GM12892 (cell line): ENCODE measurements around the gene TMEM253. TPM values are rescaled to one million over a fixed set of nuclear protein-coding genes. Genes with fewer than 3 reads are reported as not detected.

ENCODE experiments used
- DNase-seq: peaks from one replicate; pipeline ENCODE4 v3.0.0; 2011; ENCODE audit not compliant: insufficient read length
- FAIRE-seq: peaks from 2 replicates; lab custom pipeline; 2011; peaks lifted over from hg19 to GRCh38; lab: Jason Lieb, UNC
- POLR2A ChIP-seq: IDR thresholded peaks from 2 replicates; pipeline ENCODE4 v1.6.1; 2011; ENCODE audit warnings: low read depth, low read length, control low read depth
- POLR2AphosphoS5 ChIP-seq: IDR thresholded peaks from 2 replicates; pipeline ENCODE4 v1.6.1; 2011; ENCODE audit warnings: low read depth, low read length, control low read depth
- TAF1 ChIP-seq: IDR thresholded peaks from 2 replicates; pipeline ENCODE4 v1.6.1; 2011; ENCODE audit warnings: low read depth, mild to moderate bottlenecking, control low read depth, low read length, borderline replicate concordance
- polyA plus RNA-seq: library from polyadenylated mRNA; unstranded; fragments of >200 nt; gene quantifications from one replicate; pipeline ENCODE4 v1.2.1, GENCODE V29; 2012; ENCODE audit warnings: missing spikeins, inconsistent platforms; ENCODE audit not compliant: missing spikeins

The TMEM253 gene
- not detected for polyA plus RNA-seq

- FAIRE-seq, result no peak
- DNase-seq, result no peak
- TF ChIP-seq TAF1 (no peak), POLR2AphosphoS5 (no peak), POLR2A (no peak)
Observed at GRCh38 chr14:21100931-21101330, at the start of gene TMEM253. Gene TMEM253, plus strand, starts transcription at chr14:21101066. Its CDS starts 278 bp downstream, at chr14:21101344.

GRCh38 chr14:21053184-21054122 is 47.4 kb upstream of the TMEM253 start:
- FAIRE-seq, result no peak
- no peak for DNase-seq
- TF ChIP-seq POLR2A, result no peak
- TF ChIP-seq POLR2AphosphoS5, result no peak
- TF ChIP-seq TAF1, result no peak

- FAIRE-seq, result no peak
- DNase-seq, result no peak
- TF ChIP-seq TAF1, result no peak
- no peak for TF ChIP-seq POLR2A
- no peak for TF ChIP-seq POLR2AphosphoS5
Observed at GRCh38 chr14:21054123-21054767, 46.6 kb upstream of the TMEM253 start.

GRCh38 chr14:21054768-21055145 is 46.1 kb upstream of the TMEM253 start:
- DNase-seq (no peak), FAIRE-seq (no peak)
- TF ChIP-seq POLR2A (no peak), TAF1 (no peak), POLR2AphosphoS5 (no peak)

- TF ChIP-seq POLR2AphosphoS5, result no peak
- TF ChIP-seq POLR2A, result no peak
- no peak for TF ChIP-seq TAF1
- DNase-seq (no peak), FAIRE-seq (no peak)
Observed at GRCh38 chr14:21055432-21056117, 45.3 kb upstream of the TMEM253 start.

- TF ChIP-seq POLR2AphosphoS5, result no peak
- no peak for TF ChIP-seq POLR2A
- no peak for TF ChIP-seq TAF1
- DNase-seq (no peak), FAIRE-seq (no peak)
Observed at GRCh38 chr14:21056520-21057163, 44.2 kb upstream of the TMEM253 start.

GRCh38 chr14:21057803-21058675 is 42.8 kb upstream of the TMEM253 start, which contains the start of gene RNASE8:
Gene RNASE8, plus strand, starts transcription at chr14:21057822. Its CDS starts 71 bp downstream, at chr14:21057893.
- no peak for FAIRE-seq

GRCh38 chr14:21058903-21059302 is 42.0 kb upstream of the TMEM253 start:
- FAIRE-seq (no peak), DNase-seq (no peak)
- TF ChIP-seq TAF1, result no peak
- TF ChIP-seq POLR2AphosphoS5, result no peak
- no peak for TF ChIP-seq POLR2A

More at GRCh38 chr14:21057803-21058675, 42.8 kb upstream of the TMEM253 start, which contains the start of gene RNASE8:
- DNase-seq, result no peak
- no peak for TF ChIP-seq POLR2AphosphoS5
- TF ChIP-seq TAF1, result no peak
- TF ChIP-seq POLR2A, result no peak

GRCh38 chr14:21059842-21060613 is 40.8 kb upstream of the TMEM253 start:
- DNase-seq (no peak), FAIRE-seq (no peak)
- TF ChIP-seq TAF1 (no peak), POLR2AphosphoS5 (no peak), POLR2A (no peak)

GRCh38 chr14:21060614-21061346 is 40.1 kb upstream of the TMEM253 start:
- FAIRE-seq (no peak), DNase-seq (no peak)
- TF ChIP-seq POLR2A (no peak), POLR2AphosphoS5 (no peak), TAF1 (no peak)
